ENCODE data around the gene ANK3.

GRCh38 chr10:60139290-60139689 is 250.4 kb downstream of the ANK3 start:
- no peak for TF ChIP-seq POLR2A (IDR thresholded peaks at IDR 0.05)
- no peak for TF ChIP-seq EP300 (IDR thresholded peaks at IDR 0.05)
- TF ChIP-seq CTCF (IDR thresholded peaks at IDR 0.05) = no peak

All from tibial nerve (tissue), 4 donors.